Naive B cell (primary cell): ENCODE measurements around the gene TFEB. TPM values are rescaled to one million over a fixed set of nuclear protein-coding genes. Genes with fewer than 3 reads are reported as not detected.

Experiments used
- ATAC-seq, 2 donors: fragments of 150-1000 bp; cut with Tn5 transposase; 2 replicates each; pipeline ENCODE4 v1.10.0; 2021; ENCODE audit warnings: low read depth in 2 of 2, mild to moderate bottlenecking in 2 of 2, moderate library complexity in 2 of 2
- DNase-seq: peaks from one replicate; pipeline ENCODE4 v3.0.0; 2022
- H3K27ac Mint-ChIP-seq, 6 donors: one replicate each; pipeline ENCODE4 v1.8.0; 2020 to 2022; ENCODE audit warnings: mild to moderate bottlenecking in 6 of 6, mixed read lengths in 6 of 6, moderate library complexity in 5 of 6, inconsistent platforms in 2 of 6
- H3K27me3 Mint-ChIP-seq, 3 donors: one replicate each; pipeline ENCODE4 v1.8.0; 2021 to 2022; ENCODE audit warnings: mixed read lengths in 3 of 3, mild to moderate bottlenecking in 1 of 3
- H3K36me3 Mint-ChIP-seq, 2 donors: one replicate each; pipeline ENCODE4 v1.8.0; 2020 to 2022; ENCODE audit warnings: mixed read lengths in 2 of 2, inconsistent platforms in 1 of 2, mild to moderate bottlenecking in 1 of 2
- H3K4me1 Mint-ChIP-seq, 3 donors: one replicate each; pipeline ENCODE4 v1.8.0; 2020 to 2022; ENCODE audit warnings: mixed read lengths in 3 of 3, inconsistent platforms in 1 of 3, mild to moderate bottlenecking in 1 of 3, moderate library complexity in 1 of 3
- H3K4me3 Mint-ChIP-seq, 8 donors: one replicate each; pipeline ENCODE4 v1.8.0; 2020 to 2022; ENCODE audit warnings: mild to moderate bottlenecking in 8 of 8, mixed read lengths in 8 of 8, moderate library complexity in 8 of 8, inconsistent platforms in 2 of 8
- H3K9me3 Mint-ChIP-seq, 7 donors: one replicate each; pipeline ENCODE4 v1.8.0; 2020 to 2022; ENCODE audit warnings: mixed read lengths in 7 of 7, mild to moderate bottlenecking in 5 of 7, inconsistent platforms in 2 of 7, moderate library complexity in 1 of 7
- polyA plus RNA-seq, 6 donors: library from polyadenylated mRNA; unstranded; fragments of 300-500 nt; fragmentation: Illumina TruSeq; gene quantifications; one replicate each; pipeline ENCODE4 v1.2.3, GENCODE V29; 2021; ENCODE audit warnings: low read depth in 6 of 6

The TFEB gene
- polyA plus RNA-seq, 6 donors from 2014 or later = 52.3 to 145 (median 72.6) TPM

GRCh38 chr6:41679696-41680095 is 55.7 kb downstream of the TFEB start:
- Mint-ChIP-seq H3K27me3 (peaks cover 6 to 20% (median 8%) of the 10 kb centered on the region in 3 donors), H3K36me3 (no peaks in the 10 kb centered on the region), H3K27ac (no peak overlapping the region), H3K4me1 (peaks cover 18 to 23% (median 20%) of the 10 kb centered on the region in 3 donors), H3K4me3 (no peak overlapping the region), H3K9me3 (no peaks in the 10 kb centered on the region)
- no peak for DNase-seq
- no peak for ATAC-seq

GRCh38 chr6:41678511-41679084 is 56.8 kb downstream of the TFEB start:
- Mint-ChIP-seq H3K27me3 (peaks cover 6 to 26% (median 16%) of the 10 kb centered on the region in 3 donors), H3K4me1 (peaks cover 14 to 17% (median 16%) of the 10 kb centered on the region in 3 donors), H3K27ac (peak overlapping the region in 1 of 6 donors; percentile 12), H3K9me3 (no peaks in the 10 kb centered on the region), H3K4me3 (no peak overlapping the region), H3K36me3 (no peaks in the 10 kb centered on the region)
- DNase-seq = no peak
- no peak for ATAC-seq

- Mint-ChIP-seq H3K27ac (no peak overlapping the region), H3K4me1 (peaks cover 4 to 8% (median 7%) of the 10 kb centered on the region in 3 donors), H3K27me3 (peaks cover 6 to 35% (median 18%) of the 10 kb centered on the region in 3 donors), H3K9me3 (no peaks in the 10 kb centered on the region), H3K36me3 (no peaks in the 10 kb centered on the region), H3K4me3 (no peak overlapping the region)
- DNase-seq (no peak), ATAC-seq (no peak)
These were observed 58.1 kb downstream of the TFEB start for GRCh38 chr6:41677124-41677921.

GRCh38 chr6:41676431-41676830 is 59.0 kb downstream of the TFEB start:
- Mint-ChIP-seq H3K36me3 (no peaks in the 10 kb centered on the region), H3K4me1 (peaks cover 0 to 3% (median 0%) of the 10 kb centered on the region in 3 donors), H3K27ac (no peak overlapping the region), H3K27me3 (peaks cover 11 to 44% (median 27%) of the 10 kb centered on the region in 3 donors), H3K4me3 (no peak overlapping the region), H3K9me3 (no peaks in the 10 kb centered on the region)
- ATAC-seq (no peak), DNase-seq (no peak)

- Mint-ChIP-seq H3K9me3 (no peaks in the 10 kb centered on the region), H3K4me3 (no peak overlapping the region), H3K27ac (peak overlapping the region in 2 of 6 donors; percentile 46 to 47), H3K27me3 (peaks cover 11 to 48% (median 32%) of the 10 kb centered on the region in 3 donors), H3K36me3 (no peaks in the 10 kb centered on the region), H3K4me1 (peaks cover 0 to 3% (median 0%) of the 10 kb centered on the region in 3 donors)
- DNase-seq (no peak), ATAC-seq (no peak)
These were observed 59.4 kb downstream of the TFEB start for GRCh38 chr6:41675992-41676391.

- peaks cover 11 to 55% (median 39%) of the 10 kb centered on the region in 3 donors for H3K27me3 Mint-ChIP-seq
- no peaks in the 10 kb centered on the region for H3K9me3 Mint-ChIP-seq
- H3K36me3 Mint-ChIP-seq = no peaks in the 10 kb centered on the region
- no peak overlapping the region for H3K4me3 Mint-ChIP-seq
- no peak overlapping the region for H3K27ac Mint-ChIP-seq
- peaks cover 0 to 3% (median 0%) of the 10 kb centered on the region in 3 donors for H3K4me1 Mint-ChIP-seq
- ATAC-seq (no peak), DNase-seq (no peak)
These were observed 60.1 kb downstream of the TFEB start for GRCh38 chr6:41675176-41675775.

- peaks cover 0 to 3% (median 0%) of the 10 kb centered on the region in 3 donors for H3K4me1 Mint-ChIP-seq
- DNase-seq (no peak), ATAC-seq (no peak)
- H3K27me3 Mint-ChIP-seq = peaks cover 11 to 64% (median 47%) of the 10 kb centered on the region in 3 donors
- H3K4me3 Mint-ChIP-seq = peak overlapping the region in 1 of 8 donors; percentile 76
- no peaks in the 10 kb centered on the region for H3K9me3 Mint-ChIP-seq
- H3K36me3 Mint-ChIP-seq = no peaks in the 10 kb centered on the region
- H3K27ac Mint-ChIP-seq = peak overlapping the region in 3 of 6 donors; percentile 32 to 52 (median 45)
These were observed 61.0 kb downstream of the TFEB start for GRCh38 chr6:41674231-41675000.

- no peak for ATAC-seq
- Mint-ChIP-seq H3K4me3 (no peak overlapping the region), H3K27ac (no peak overlapping the region), H3K4me1 (peaks cover 0 to 3% (median 0%) of the 10 kb centered on the region in 3 donors), H3K36me3 (no peaks in the 10 kb centered on the region), H3K9me3 (peaks cover 0 to 7% (median 5%) of the 10 kb centered on the region in 7 donors), H3K27me3 (peaks cover 15 to 68% (median 47%) of the 10 kb centered on the region in 3 donors)
- DNase-seq = no peak
These were observed 61.8 kb downstream of the TFEB start for GRCh38 chr6:41673704-41674000.

GRCh38 chr6:41672816-41673703 is 62.3 kb downstream of the TFEB start:
- no peak for ATAC-seq
- H3K27me3 Mint-ChIP-seq = peaks cover 15 to 68% (median 47%) of the 10 kb centered on the region in 3 donors

GRCh38 chr6:41672016-41672415 is 63.4 kb downstream of the TFEB start:
- no peaks in the 10 kb centered on the region for H3K36me3 Mint-ChIP-seq
- H3K4me3 Mint-ChIP-seq = peak overlapping the region in 1 of 8 donors; percentile 6
- peaks cover 0 to 7% (median 5%) of the 10 kb centered on the region in 7 donors for H3K9me3 Mint-ChIP-seq
- ATAC-seq (no peak), DNase-seq (no peak)
- H3K4me1 Mint-ChIP-seq = peaks cover 0 to 5% (median 5%) of the 10 kb centered on the region in 3 donors
- peaks cover 15 to 69% (median 47%) of the 10 kb centered on the region in 3 donors for H3K27me3 Mint-ChIP-seq
- peak overlapping the region in 1 of 6 donors; percentile 65 for H3K27ac Mint-ChIP-seq

More at GRCh38 chr6:41672816-41673703, 62.3 kb downstream of the TFEB start:
- no peak for DNase-seq
- Mint-ChIP-seq H3K36me3 (no peaks in the 10 kb centered on the region), H3K9me3 (peaks cover 0 to 7% (median 5%) of the 10 kb centered on the region in 7 donors), H3K4me1 (peaks cover 0 to 3% (median 1%) of the 10 kb centered on the region in 3 donors), H3K27ac (no peak overlapping the region), H3K4me3 (no peak overlapping the region)

GRCh38 chr6:41671376-41671775 is 64.0 kb downstream of the TFEB start:
- no peak overlapping the region for H3K4me3 Mint-ChIP-seq
- peaks cover 15 to 66% (median 47%) of the 10 kb centered on the region in 3 donors for H3K27me3 Mint-ChIP-seq
- peak overlapping the region in 1 of 6 donors; percentile 65 for H3K27ac Mint-ChIP-seq
- ATAC-seq (no peak), DNase-seq (no peak)
- no peaks in the 10 kb centered on the region for H3K36me3 Mint-ChIP-seq
- peaks cover 0 to 7% (median 5%) of the 10 kb centered on the region in 7 donors for H3K9me3 Mint-ChIP-seq
- H3K4me1 Mint-ChIP-seq = peaks cover 0 to 5% (median 4%) of the 10 kb centered on the region in 3 donors

- H3K4me3 Mint-ChIP-seq = no peak overlapping the region
- H3K27ac Mint-ChIP-seq = peak overlapping the region in 1 of 6 donors; percentile 75
- peaks cover 0 to 5% (median 4%) of the 10 kb centered on the region in 3 donors for H3K4me1 Mint-ChIP-seq
- H3K9me3 Mint-ChIP-seq = peaks cover 0 to 7% (median 5%) of the 10 kb centered on the region in 7 donors
- ATAC-seq = no peak
- no peak for DNase-seq
- H3K27me3 Mint-ChIP-seq = peaks cover 14 to 60% (median 45%) of the 10 kb centered on the region in 3 donors
- H3K36me3 Mint-ChIP-seq = no peaks in the 10 kb centered on the region
These were observed 64.6 kb downstream of the TFEB start for GRCh38 chr6:41670703-41671360.
